ENCODE results near the gene TMEM52B.
"Not testable (repeated sequence)": the region's sequence is repeated elsewhere in the genome, so short reads cannot be mapped to it uniquely, and the experiment has no call there.

Gene TMEM52B

DNA sequence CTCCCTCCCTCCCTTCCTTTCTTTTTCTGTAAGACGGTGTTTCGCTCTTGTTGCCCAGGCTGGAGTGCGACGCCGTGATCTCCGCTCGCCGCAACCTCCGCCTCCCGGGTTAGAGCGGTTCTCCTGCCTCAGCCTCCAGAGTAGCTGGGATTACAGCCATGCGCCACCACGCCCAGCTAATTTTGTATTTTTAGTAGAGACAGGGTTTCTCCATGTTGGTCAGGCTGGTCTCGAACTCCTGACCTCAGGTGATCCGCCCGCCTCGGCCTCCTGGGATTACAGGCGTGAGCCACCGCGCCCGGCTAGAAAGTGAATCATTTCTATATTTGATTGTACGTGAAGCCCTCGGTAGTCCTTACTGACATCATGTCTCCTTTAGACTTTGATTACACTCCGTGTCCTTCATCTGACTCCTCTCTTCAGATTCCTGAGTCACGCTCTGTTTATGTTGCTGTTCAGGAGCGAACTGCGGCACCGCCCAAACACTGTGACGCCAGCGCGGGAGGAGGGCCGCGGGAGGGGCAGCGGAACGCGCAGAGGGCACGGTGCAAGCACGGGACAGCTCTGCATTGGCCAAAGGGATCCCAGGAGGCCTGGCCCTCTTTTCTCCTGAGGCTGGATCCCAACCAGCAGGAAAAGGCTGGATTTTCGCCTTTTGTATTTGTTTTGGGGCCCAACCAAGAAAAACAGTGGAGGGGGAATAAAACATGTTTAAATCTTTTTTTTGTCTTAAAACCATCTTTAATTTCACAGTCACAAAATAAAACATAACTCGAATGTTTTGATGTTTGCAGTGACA lies 33.3 kb downstream of the TMEM52B start:
- peak; percentile 94 for DNase-seq (ENCODE audit: low spot score)

DNA sequence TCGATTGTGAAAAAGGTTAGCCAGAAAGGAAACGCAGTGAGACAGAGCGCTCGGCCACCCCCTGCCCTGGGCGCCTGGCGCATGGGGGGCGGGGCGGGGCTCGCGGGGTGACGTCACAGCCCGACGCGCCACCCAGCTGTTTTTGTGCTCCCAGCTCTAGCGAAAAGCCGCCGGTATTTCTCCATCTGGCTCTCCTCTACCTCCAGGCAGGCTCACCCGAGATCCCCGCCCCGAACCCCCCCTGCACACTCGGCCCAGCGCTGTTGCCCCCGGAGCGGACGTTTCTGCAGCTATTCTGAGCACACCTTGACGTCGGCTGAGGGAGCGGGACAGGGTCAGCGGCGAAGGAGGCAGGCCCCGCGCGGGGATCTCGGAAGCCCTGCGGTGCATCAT lies 33.9 kb downstream of the TMEM52B start, which contains the start of gene GABARAPL1:
Gene GABARAPL1 (plus strand): TSS at position 139 of the 393 bp plus-strand sequence. CDS start 253 bp downstream, at position 392.
- DNase-seq (ENCODE audit: low spot score) = peak; percentile 80

DNA sequence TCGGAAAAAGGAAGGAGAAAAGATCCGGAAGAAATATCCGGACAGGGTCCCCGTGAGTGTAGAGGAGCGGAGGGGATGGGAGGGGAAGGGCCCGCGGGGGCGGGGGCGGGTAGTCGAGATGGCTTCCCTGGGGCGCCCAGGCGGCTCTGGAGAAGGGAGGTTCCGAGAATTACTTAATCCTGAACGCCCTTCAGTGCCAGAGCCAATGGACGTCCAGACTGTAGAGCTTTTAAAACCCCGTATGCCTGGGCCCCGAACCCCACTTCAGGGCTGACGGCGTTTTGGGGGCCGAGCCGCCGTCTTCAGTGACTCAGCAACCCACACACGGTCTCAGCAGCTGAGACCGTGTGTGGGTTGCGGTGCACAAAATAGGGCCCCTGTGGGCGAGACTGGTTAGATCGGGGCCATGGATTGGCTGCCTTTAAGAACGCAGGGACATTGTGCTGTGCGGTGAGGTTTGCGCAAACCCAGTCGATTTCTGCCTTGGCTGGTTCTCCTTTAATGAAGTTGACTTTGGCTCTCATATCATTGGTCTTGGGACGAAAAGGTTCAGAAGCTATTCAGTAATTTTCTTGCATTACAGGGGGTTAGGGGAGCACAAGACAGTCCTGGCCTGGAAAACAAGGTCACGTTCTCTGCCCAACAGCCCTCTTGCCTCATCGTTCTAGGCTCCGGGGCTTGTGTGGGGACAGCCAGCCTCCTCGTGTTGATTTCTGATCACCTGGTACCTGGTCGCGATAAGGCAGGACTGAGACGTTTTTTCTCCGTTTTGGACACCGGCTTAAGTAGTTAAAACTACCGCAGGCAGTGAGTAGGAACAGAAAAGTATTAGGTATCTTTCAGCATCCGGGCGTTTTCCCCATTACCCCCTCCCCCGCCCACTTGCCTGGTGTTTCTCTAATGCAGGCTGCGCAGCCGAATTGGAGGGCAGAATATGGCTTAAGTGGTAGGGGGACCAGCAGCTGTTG lies 34.6 kb downstream of the TMEM52B start:
- peak; percentile 73 for DNase-seq (ENCODE audit: low spot score)

DNA sequence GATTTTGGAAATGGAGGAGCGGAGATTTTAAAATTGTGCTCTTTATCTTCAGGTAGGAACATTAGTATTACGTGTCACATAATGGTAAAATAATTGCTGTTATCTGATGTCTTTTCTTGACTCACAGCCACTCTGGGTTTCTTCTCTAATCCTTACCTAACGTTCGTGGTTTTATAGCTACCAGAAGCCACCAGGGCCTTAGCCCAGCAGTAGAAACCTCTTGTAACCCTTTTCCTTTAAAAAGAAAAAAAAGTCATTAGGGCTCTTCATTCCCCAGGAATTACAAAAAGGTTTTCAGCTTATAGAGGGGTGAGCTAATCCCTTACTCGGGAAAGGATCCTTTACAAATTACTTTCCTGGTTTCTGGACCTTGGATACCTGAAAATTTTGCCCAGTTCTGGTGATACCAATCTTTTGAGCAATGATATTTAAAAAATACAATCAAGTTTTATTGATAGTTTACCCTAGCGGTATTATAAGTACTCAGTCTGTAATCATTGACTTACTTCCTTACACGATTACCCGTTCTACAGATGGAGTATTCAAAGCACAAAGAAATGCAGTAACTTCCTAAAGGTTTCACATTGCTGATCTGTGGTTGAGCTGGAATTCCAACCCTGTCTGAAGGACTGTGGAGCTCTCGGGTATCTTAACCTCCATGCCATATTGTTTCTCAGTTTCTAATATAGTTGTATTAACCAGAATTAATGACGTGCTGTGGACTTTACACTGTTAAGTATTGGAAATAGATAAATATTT lies 35.5 kb downstream of the TMEM52B start:
- peak; percentile 39 for DNase-seq (ENCODE audit: low spot score)

DNA sequence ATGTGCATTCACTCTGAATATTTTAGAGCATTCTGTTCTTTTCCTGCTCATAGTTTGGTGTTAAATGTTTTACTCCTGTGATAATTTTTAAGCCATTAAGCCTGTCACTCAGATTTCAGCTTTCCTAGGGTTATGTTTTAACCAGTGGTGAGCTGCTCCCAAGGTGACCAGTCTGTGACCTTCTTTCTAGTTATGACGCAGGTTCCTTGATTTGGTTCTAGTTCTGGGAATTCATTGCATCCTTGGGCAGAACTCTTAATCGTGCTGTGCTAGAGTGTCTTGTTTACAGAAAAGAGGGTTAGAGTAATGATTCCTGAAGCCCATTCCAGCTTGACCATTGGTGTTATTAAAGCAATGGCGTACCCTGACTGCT lies 36.0 kb downstream of the TMEM52B start:
- peak; percentile 24 for DNase-seq (ENCODE audit: low spot score)

DNA sequence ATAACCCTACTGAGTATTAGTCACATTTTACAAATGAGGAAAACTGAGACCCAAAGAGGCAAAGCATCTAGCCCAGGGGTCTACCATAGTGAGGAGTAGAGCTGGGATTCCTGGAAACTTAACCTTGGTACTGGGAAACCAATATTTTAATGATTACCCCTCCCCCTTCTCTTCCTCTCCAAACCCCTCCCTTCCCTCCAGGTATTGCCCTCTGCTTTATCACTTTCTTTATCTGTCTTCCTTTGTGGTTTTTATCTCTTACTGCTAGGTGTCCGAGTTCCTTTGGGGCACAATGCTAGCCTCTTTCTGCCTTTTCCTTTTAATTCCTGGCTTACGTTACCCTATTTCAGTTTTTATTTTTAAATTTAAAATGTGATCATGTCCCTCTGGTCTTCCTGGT lies 36.6 kb downstream of the TMEM52B start:
- no peak for DNase-seq (ENCODE audit: low spot score)

DNA sequence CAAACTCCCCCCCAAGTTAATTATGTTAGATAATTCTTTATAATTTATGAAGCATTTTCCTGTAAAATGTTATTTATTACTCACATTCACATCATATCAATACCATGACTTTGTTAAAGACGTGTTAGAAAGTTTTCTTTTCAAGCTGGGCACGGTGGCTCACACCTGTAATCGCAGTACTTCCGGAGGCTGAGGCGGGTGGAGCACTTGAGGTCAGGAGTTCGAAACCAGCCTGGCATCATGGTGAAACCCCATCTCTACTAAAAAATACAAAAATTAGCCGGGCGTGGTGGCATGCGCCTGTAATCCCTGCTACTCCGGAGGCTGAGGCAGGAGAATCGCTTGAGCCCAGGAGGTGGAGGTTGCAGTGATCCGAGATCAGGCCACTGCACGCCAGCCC lies 37.1 kb downstream of the TMEM52B start:
- not testable (repeated sequence) for DNase-seq (ENCODE audit: low spot score)

DNA sequence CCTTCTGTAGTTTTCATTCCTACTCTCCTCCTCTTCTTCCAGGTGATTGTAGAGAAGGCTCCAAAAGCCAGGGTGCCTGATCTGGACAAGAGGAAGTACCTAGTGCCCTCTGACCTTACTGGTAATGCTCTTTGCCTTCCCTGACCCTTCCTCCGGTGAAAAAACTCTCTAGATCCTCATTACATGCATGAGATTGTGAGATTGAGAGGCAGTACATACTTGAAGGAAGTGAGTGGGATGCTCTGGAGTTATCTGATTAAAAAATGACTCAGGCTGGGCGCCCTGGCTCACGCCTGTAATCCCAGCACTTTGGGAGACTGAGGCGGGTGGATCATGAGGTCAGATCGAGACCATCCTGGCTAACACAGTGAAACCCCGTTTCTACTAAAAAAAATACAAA lies 39.2 kb downstream of the TMEM52B start:
- no peak for DNase-seq (ENCODE audit: low spot score)

DNA sequence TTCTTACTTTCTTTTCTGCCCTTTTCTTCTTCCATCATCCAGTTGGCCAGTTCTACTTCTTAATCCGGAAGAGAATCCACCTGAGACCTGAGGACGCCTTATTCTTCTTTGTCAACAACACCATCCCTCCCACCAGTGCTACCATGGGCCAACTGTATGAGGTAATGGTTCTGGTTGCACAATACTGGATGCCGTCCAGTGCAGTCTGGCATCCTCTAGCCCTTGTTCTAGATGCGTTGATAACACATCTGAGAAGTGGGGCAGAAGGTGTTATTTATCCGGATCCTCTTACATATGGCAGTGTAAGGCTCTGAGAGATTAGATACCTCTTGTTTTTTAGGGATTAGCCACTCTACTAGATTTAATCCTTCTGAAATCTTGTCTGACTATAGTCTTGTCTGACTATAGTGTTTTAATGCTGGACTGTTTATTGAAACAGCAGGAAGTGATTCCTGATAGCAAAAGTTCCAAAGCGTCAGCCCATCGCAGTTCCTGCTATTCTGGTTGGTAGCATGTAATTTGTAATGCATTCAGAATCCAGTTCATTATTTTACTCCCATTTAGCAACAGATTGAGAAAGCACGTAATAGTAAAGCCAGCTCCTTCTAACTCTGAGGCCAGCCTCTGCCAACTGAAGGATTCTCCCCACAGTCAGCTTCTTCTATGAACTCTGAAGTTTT lies 41.7 kb downstream of the TMEM52B start:
- DNase-seq (ENCODE audit: low spot score) = peak; percentile 84

DNA sequence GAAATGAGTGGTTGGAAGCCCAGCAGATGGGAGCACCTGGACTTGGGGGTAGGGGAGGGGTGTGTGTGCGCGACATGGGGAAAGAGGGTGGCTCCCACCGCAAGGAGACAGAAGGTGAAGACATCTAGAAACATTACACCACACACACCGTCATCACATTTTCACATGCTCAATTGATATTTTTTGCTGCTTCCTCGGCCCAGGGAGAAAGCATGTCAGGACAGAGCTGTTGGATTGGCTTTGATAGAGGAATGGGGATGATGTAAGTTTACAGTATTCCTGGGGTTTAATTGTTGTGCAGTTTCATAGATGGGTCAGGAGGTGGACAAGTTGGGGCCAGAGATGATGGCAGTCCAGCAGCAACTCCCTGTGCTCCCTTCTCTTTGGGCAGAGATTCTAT lies 43.0 kb downstream of the TMEM52B start:
- no peak for DNase-seq (ENCODE audit: low spot score)

DNA sequence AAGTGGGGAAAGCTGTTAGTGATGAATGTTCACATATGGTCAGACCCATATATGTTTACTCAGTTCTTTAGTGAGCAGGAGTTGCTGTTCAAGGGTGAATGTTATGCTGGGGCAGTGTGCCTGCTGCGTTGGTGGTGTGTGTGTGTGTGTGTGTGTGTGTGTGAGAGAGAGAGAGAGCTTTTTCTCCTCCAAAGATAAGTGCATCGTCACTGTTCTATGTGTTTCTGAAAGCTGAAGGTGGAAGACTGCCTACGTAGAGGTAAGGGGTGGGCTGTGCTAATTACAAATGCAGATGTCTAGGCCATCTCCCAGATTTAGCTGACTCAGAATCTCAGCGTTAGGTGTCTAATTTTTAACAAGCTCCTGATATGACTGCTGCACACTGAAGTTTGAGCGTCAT lies 44.4 kb downstream of the TMEM52B start:
- DNase-seq (ENCODE audit: low spot score) = no peak

DNA sequence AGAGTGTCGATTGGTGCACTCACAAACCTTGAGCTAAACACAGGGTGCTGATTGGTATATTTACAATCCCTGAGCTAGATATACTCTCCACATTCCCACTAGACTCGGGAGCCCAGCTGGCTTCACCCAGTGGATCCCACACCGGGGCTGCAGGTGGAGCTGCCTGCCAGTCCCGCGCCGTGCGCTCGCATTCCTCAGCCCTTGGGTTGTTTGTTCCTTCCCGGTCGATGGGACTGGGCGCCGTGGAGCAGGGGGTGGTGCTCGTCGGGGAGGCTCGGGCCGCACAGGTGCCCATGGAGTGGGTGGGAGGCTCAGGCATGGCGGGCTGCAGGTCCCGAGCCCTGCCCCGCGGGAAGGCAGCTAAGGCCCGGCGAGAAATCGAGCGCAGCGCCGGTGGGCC lies 46.6 kb downstream of the TMEM52B start:
- DNase-seq (ENCODE audit: low spot score) = not testable (repeated sequence)

DNA sequence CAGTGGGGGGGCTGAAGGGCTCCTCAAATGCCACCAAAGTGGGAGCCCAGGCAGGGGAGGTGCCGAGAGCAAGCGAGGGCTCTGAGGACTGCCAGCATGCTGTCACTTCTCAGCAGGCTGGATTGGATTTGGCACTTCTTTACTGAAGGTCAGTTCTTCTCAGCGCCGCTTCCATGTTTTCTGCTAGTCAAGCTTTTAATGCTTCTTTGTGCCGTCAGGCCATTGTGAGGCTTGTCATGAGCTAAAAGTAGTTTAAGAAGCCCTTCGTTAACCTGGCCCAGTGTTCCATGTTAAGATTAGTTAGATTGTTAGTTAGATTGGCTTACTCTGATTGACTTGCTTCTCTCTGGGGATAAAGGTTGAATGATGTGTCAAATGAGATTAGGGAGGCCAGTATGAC lies 47.3 kb downstream of the TMEM52B start:
- peak; percentile 24 for DNase-seq (ENCODE audit: low spot score)

DNA sequence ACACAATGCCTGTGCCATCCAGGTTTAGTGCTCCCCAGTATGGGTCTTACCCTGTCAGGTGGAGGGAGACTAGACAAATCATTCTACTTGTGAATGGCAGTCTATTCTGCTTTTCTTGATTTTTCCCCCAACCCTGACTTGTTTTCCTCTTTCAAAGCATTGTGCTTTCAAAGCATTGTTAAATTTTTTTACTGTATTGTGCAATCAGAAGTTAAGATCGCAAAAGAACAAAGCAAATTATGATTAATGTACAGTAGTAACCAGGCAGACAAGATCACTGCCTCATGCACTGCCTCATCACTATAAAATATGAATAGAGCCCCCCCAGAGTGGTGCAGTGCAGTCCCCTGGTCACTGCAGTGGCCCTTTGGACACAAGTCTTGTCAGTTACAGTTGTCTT lies 47.9 kb downstream of the TMEM52B start:
- no peak for DNase-seq (ENCODE audit: low spot score)

DNA sequence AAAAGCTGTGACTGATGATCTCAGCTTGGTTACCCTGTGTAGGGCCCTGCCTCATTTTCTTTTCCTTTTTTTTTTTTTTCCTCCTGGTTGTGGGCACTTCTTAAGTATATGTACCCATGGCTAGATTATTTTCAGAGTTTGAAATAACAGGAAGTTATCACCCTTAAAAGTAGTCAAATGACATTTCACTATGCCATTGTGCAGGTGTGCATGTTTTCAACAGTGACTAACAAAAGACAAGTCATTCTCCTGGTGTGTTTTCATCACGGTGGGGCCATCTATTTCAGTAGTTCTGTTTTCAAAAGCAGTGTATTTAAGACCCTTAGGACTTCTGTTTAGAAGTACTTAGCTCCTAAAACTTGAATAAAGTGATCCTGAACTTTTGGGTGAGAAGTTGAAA lies 48.8 kb downstream of the TMEM52B start:
- DNase-seq (ENCODE audit: low spot score) = no peak

DNA sequence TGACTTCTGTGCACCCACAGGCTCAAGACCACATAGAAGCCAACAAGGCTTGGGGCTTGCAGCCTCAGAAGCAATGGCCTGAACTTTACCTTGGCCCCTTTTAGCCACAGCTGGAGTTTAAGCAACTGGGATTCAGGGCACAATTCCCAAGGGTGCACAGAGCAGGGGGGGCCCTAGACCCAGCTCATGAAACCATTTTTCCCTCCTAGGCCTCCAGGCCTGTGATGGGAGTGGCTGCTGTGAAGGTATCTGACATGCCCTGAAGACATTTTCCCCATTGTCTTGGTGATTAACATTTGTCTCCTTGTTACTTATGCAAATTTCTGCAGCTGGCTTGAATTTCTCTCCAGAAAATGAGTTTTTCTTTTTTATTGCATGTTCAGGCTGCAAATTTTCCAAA lies 55.7 kb downstream of the TMEM52B start:
- no peak for DNase-seq (ENCODE audit: low spot score)

DNA sequence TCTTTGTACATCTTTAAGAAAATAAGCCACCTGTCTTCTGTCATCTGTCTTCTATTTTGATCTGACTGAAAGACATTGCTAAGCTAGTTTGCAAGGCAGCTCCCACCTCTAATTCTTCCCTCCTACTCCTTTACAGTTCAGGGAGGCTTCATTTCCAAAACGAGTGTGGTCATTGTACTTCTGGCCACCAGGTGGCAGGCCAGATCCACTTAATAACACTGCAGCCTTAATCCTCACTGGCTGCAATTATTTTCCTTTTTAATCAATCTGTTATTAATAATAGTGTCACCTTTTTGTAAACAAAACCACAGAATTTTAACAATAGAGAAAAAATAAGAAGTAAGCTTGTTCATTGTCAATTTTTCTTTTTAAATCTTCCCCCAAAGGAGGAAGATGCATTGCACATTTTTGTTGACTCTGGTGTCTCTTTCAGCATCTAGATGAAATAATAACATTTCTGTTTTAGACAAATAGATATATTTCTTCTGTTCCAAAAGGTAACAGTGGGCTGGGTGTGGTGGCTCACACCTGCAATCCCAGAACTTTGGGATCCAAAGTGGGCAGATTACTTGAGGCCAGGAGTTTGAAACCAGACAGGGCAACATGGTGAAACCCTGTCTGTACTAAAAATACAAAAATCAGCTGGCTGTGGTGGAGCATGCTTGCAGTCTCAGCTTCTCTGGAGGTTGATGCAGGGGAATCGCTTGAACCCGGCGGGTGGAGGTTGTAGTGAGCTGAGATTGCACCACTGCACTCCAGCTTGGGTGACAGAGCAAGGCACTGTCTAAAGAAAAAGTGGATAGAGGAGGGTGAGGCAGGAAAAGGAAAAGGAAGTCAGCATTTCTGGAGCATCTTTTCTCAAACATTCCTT lies 57.2 kb downstream of the TMEM52B start:
- peak; percentile 48 for DNase-seq (ENCODE audit: low spot score)

DNA sequence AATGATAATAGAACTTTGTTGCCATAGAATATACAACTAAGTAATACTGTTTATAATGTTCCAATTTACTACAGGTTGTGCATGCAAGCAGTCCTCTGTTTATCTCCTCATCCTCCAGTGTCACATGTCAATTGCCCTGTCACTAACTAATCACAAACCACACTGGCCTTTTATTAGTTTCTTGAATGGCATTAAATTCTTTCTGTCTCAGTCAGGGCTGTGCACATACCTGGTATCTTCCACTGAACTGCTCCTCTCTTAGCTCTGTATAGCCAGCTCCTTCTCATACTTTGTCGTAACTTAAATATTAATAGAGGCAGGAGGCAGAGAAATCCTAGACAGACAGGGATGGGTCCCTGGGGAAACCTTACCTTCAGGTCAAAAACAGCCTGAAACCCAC lies 57.9 kb downstream of the TMEM52B start:
- no peak for DNase-seq (ENCODE audit: low spot score)

DNA sequence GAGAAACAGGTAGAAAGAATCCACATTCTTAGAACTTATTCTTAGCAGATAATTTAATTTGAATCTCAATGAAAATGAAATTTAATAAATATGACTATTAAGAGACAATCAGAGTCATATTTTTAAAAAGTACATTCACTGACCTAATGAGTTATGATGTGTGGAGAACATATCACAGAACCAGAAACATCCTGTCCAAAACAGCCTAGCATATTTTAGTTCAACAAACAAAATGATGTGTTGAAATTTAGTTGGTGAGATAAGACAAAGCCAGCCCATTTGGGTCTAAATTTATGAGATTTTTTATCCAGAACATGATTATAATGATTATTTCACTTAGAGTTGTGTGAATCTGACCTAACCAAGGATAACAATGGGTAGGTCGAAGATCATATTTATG lies 59.7 kb downstream of the TMEM52B start:
- no peak for DNase-seq (ENCODE audit: low spot score)

DNA sequence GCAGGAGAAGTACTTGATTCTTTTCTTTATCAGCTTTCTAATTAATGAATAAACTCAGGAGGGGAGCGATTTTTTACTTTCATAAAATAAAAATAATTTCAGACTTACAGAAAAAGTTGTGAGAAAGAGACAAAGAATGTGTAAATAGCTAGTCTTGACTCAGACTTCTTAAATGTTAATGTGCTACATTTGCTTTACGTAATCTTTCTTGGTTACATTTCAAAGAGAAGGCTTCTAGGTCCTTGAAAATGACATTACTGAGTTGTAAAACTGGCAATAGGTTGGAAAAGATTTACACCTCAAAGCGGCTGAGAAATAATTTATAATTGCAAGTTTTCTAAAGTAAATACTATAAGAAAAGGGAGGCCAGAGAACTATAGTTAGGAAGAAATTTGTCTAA lies 62.5 kb downstream of the TMEM52B start:
- DNase-seq (ENCODE audit: low spot score) = no peak
